GM19328 (cell line): ENCODE measurements around the gene PRICKLE2.

Experiments
- ATAC-seq: cut with Tn5 transposase; IDR thresholded peaks from one replicate; pipeline ENCODE4 v1.9.1; 2021; ENCODE audit warnings: mild to moderate bottlenecking, moderate library complexity; ENCODE audit not compliant: unreplicated experiment

PRICKLE2 gene

DNA sequence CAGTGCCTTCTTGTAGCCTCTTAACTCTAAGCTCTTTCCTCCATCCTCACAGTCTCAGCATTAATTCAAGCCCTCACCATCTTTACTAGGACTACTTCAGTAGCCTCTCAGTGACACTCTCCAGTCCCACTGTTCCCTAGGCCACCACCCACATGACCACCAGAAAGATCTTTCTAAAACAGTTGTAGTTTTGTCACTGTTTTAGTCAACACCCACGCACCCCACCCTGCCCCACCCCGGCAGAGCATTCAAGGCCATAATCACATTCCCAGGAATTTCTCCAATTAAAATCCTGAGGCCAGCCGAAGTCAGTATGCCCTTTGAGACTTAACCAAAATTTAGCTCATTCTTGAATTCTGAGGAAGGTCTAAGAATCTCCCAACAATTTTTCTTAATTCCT is 170.8 kb downstream of the PRICKLE2 start:
- ATAC-seq: no peak

DNA sequence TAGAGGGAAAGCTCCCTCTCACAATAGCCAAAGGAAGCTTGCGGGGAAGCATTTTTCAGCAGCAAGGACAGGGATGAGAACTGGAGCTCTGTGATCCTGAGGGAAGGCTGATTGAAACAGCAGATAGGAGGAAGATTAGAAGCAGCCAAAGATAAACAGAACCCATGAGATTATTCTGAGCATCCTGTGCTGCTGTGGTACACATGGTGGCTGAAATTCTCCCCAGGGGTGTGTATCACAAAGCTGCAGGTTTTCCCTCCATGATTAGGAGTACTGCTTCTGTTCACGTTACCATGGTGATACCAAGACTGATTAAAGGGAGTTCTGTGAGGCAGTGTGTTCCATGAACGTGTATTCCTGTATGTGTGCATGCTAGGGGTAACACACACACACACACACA is 171.7 kb downstream of the PRICKLE2 start:
- ATAC-seq: no peak

- ATAC-seq: no peak
These were observed 172.1 kb downstream of the PRICKLE2 start for GRCh38 chr3:64053117-64053516.

DNA sequence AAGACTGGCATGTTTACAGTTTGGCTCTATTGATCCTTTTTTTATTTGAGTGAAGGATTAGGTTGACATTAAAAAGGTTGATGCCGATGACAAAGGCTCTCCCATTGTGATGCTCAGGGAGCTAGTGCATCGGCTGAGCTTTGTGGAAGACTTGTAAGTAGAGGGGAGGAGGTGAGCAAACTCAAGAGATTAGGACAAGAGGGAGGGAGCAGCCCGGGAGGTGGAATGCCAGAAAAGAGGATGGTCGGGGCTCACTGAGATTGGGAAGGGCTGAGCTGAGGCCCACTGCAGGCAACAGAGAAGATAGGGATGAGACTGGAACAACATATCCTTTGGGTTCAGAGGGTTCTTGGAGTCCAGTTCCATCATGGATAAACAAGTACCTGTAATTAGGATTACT is 175.4 kb downstream of the PRICKLE2 start:
- no peak for ATAC-seq

- ATAC-seq: no peak
These were observed 176.1 kb downstream of the PRICKLE2 start for GRCh38 chr3:64049136-64049535.

DNA sequence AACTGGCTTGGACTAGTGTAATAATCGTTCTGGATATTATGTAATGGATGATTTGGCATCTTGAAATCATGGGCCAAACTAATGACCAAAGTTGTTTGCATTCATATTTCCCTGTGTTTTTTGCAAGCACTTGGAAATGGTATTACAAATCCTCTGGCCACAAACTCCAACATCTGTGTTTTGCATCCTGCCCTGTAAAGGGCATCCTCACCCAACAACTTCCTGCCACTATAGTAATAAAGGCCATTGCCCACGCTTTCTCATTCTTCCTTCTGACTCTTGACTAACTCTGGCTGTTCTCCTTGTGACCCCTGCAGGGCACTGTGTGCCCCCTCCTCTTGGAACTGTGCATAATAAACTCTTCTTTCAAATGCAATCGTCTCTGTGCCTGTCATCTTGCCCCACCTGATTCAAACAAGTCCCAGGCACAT is 176.6 kb downstream of the PRICKLE2 start:
- ATAC-seq: no peak

DNA sequence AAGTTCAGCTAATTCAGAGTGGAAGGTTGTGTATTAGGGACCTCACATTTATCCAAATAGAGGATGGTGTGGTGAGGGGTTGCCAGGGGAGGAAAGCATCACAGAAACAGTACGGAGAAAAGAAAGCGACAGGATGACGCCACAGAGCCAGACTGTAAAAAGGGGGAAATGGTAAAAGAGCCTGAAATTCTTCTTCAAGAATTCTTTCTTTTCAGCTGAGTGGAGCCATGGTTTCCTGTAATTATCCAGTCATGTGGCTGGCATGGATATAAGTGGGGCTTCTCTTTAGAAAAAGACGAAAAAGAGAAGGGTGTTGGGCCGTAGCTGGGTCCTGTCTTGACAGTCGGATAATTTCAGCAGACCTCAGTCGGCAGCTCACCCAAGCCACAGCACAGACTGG is 177.5 kb downstream of the PRICKLE2 start:
- ATAC-seq: no peak

DNA sequence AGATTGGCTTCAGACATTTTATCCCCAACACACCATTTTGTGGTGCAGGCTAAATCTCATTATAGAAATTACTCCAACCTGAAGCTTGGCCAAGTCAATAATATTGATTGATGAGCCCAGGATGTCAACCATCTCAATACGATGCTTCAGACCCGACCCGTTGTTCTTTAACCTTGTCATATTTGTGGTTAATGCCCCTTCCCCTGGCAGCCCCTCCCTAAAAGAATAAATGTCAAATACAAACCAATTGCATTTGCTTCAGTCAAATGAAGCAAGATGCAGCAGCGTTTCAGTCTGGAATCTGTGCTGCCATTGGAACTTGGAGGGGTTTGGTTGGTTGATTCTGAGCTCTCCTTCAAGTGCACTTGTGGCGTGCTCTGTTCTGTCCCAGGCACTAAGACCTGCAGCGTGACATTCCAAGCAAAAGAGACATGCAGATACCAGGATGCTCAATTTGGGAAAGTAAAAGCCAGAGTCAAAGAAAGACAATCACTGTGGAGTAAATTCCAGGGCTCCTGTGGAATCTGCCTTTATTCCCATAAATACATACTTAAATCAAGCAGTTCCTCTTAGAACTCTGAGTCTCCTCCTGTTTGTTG is 178.2 kb downstream of the PRICKLE2 start:
- no peak for ATAC-seq

GRCh38 chr3:64046592-64046991 is 178.7 kb downstream of the PRICKLE2 start:
- no peak for ATAC-seq

DNA sequence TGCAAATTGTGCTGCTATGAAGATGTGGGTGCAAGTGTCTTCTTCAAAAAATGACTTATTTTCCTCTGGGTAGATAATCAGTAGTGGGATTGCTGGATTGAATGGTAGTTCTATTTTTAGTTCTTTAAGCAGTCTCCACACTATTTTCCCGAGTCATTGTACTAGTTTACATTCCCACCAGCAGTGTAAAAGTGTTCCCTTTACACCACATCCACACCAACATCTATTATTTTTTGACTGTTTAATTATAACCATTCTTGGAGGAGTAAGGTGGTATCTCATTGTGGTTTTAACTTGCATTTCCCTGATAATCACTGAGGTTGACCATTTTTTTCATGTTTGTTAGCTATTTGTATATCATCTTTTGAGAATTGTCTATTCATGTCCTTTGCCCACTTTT is 182.3 kb downstream of the PRICKLE2 start:
- no peak for ATAC-seq
